PFSK-1 (cell line): Measurements from ENCODE around the gene RBP3.

Experiments
- FOXP2 ChIP-seq: optimal IDR thresholded peaks from 2 replicates; pipeline ENCODE3; 2011; ENCODE audit warnings: borderline replicate concordance, control low read depth, inconsistent platforms; ENCODE audit not compliant: insufficient read depth; ENCODE audit errors: extremely low read length, extremely low read depth
- POLR2AphosphoS5 ChIP-seq: IDR thresholded peaks from 2 replicates; pipeline ENCODE4 v1.6.1; 2012; ENCODE audit warnings: low read depth, mild to moderate bottlenecking, control low read depth, low read length, moderate library complexity
- REST ChIP-seq, 2 experiments: IDR thresholded peaks; 2 replicates each; pipeline versions ENCODE4 v1.6.1 to v1.8.0; 2011 to 2012; ENCODE audit warnings: low read depth in 2 of 2, low read length in 2 of 2, control low read depth in 1 of 2, inconsistent platforms in 1 of 2, mild to moderate bottlenecking in 1 of 2, moderate library complexity in 1 of 2; ENCODE audit not compliant: insufficient read depth in 1 of 2
- SIN3A ChIP-seq: IDR thresholded peaks from 2 replicates; pipeline ENCODE4 v1.6.1; 2012; ENCODE audit warnings: mild to moderate bottlenecking, low read length, moderate library complexity, borderline replicate concordance; ENCODE audit not compliant: insufficient read depth
- TAF1 ChIP-seq: IDR thresholded peaks from 2 replicates; pipeline ENCODE4 v1.6.1; 2012; ENCODE audit warnings: low read length, control low read depth, borderline replicate concordance; ENCODE audit not compliant: insufficient read depth

RBP3 gene

DNA sequence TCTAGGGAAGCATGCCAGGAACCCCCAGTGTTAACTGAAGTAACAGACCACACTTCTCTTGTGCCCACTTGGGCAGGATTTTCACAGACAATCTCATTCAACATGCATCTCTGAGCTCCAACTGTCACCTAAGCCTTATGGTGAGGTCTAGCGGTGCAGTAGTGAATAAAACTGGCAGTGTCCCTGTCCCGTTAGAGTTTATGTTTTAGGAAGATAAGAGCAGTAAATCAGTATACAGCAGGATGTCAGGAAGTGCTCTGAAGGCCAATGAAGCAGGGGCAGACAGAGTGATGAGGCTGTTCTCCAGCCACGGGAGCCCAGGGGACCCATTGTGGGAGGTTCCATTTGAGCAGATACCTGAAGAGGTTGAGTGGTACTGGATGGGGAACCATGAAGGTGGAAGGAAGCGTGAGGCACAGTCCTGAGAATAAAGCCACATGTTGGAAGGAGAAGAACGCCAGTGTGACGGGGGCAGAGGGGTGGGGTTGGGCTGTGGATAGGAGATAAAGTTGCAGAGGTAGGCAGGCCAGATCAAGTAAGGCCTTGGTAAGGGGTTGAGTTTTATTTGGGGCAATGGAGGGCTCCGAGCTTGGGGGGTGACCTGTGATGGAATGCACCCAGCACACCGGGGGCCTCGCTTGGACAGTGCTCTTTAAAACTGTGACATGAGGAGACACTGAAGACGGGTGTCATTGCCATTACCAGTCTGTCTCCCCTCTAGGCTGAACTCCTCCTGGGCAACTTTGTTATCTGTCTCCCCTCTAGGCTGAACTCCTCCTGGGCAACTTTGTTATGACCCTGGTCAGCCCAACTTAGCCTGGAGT, 41.6 kb upstream of the RBP3 start:
- TF ChIP-seq FOXP2 (no peak), POLR2AphosphoS5 (no peak), REST (IDR thresholded peaks at IDR 0.05; ENCODE audit: insufficient read depth in 1 of 2, low read depth in 2 of 2, low read length in 2 of 2) (no peak), TAF1 (no peak), SIN3A (no peak)

GRCh38 chr10:47307381-47307780, 40.8 kb upstream of the RBP3 start:
- no peak for TF ChIP-seq FOXP2
- no peak for TF ChIP-seq SIN3A
- no peak for TF ChIP-seq REST (IDR thresholded peaks at IDR 0.05; ENCODE audit: insufficient read depth in 1 of 2, low read depth in 2 of 2, low read length in 2 of 2)
- no peak for TF ChIP-seq POLR2AphosphoS5

DNA sequence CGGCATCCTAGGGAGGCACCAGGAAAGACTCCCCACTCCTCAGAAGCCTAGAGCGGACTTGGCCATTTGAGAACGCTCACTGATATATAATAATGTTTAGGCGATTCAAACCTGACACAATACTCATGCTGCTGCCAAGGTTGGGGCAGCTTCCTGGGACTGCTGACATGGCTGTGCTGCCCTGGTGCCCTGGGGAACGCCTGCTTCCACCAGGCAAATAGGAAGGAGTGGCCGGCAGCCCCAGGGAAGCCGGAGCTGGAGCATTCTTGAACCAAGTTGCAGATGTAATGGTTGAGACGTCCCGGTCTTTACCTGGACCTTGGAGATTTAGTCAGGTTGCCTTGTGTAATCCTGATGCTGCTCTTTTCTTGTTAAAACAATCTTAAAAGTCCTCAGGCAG, 39.4 kb upstream of the RBP3 start:
- TF ChIP-seq POLR2AphosphoS5 = no peak
- no peak for TF ChIP-seq FOXP2
- no peak for TF ChIP-seq TAF1
- no peak for TF ChIP-seq SIN3A
- TF ChIP-seq REST (IDR thresholded peaks at IDR 0.05; ENCODE audit: insufficient read depth in 1 of 2, low read depth in 2 of 2, low read length in 2 of 2) = no peak

GRCh38 chr10:47309408-47310089, 38.6 kb upstream of the RBP3 start:
- TF ChIP-seq SIN3A (no peak), TAF1 (no peak), POLR2AphosphoS5 (no peak), REST (IDR thresholded peaks at IDR 0.05; ENCODE audit: insufficient read depth in 1 of 2, low read depth in 2 of 2, low read length in 2 of 2) (no peak), FOXP2 (no peak)

GRCh38 chr10:47310090-47310505, 38.1 kb upstream of the RBP3 start:
- TF ChIP-seq FOXP2 = no peak
- no peak for TF ChIP-seq TAF1
- TF ChIP-seq REST (IDR thresholded peaks at IDR 0.05; ENCODE audit: insufficient read depth in 1 of 2, low read depth in 2 of 2, low read length in 2 of 2) = no peak
- TF ChIP-seq SIN3A = no peak
- no peak for TF ChIP-seq POLR2AphosphoS5
